ENCODE measurements around the gene SLC25A3.

The SLC25A3 gene

GRCh38 chr12:98582093-98582492, 11.4 kb upstream of the SLC25A3 start:
- Histone ChIP-seq H3K9me3 (ENCODE audit: control insufficient read depth, insufficient read depth, low read depth, low read length) (no peaks in the 10 kb centered on the region), H3K4me3 (ENCODE audit: low read depth, low read length) (no peak overlapping the region), H3K36me3 (ENCODE audit: control insufficient read depth in 2 of 2, insufficient read depth in 1 of 2, low read length in 2 of 2) (no peaks in the 10 kb centered on the region), H3K27ac (ENCODE audit: extremely low read depth, low read depth, low read length) (no peak overlapping the region), H3K4me1 (ENCODE audit: control insufficient read depth, insufficient read depth, low read length) (0 out of 2 replicates have a peak, but pooled peaks cover 6% of the 10 kb centered on the region)
- ChIA-PET POLR2A (no interaction called here), CTCF (no interaction called here)
- TF ChIP-seq, protein P1, sequence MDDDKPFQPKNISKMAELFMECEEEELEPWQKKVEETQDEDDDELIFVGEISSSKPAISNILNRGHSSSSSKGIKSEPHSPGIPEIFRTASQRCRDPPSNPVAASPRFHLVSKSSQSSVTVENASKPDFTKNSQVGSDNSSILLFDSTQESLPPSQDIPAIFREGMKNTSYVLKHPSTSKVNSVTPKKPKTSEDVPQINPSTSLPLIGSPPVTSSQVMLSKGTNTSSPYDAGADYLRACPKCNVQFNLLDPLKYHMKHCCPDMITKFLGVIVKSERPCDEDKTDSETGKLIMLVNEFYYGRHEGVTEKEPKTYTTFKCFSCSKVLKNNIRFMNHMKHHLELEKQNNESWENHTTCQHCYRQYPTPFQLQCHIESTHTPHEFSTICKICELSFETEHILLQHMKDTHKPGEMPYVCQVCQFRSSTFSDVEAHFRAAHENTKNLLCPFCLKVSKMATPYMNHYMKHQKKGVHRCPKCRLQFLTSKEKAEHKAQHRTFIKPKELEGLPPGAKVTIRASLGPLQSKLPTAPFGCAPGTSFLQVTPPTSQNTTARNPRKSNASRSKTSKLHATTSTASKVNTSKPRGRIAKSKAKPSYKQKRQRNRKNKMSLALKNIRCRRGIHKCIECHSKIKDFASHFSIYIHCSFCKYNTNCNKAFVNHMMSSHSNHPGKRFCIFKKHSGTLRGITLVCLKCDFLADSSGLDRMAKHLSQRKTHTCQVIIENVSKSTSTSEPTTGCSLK (tag by site-specific recombination; IDR thresholded peaks at IDR 0.05) = no peak
- no peak for TF ChIP-seq ZBTB21 (tag by site-specific recombination; IDR thresholded peaks at IDR 0.05)
- TF ChIP-seq ZNF423 (tag by site-specific recombination; IDR thresholded peaks at IDR 0.05) = no peak
- TF ChIP-seq ZNF184 (tag by site-specific recombination; IDR thresholded peaks at IDR 0.05) = no peak
- TF ChIP-seq ZNF549 (tag by site-specific recombination; IDR thresholded peaks at IDR 0.05) = no peak
- TF ChIP-seq, protein P2, sequence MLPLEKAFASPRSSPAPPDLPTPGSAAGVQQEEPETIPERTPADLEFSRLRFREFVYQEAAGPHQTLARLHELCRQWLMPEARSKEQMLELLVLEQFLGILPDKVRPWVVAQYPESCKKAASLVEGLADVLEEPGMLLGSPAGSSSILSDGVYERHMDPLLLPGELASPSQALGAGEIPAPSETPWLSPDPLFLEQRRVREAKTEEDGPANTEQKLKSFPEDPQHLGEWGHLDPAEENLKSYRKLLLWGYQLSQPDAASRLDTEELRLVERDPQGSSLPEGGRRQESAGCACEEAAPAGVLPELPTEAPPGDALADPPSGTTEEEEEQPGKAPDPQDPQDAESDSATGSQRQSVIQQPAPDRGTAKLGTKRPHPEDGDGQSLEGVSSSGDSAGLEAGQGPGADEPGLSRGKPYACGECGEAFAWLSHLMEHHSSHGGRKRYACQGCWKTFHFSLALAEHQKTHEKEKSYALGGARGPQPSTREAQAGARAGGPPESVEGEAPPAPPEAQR (tag by site-specific recombination; IDR thresholded peaks at IDR 0.05) = no peak
- no peak for TF ChIP-seq ZNF2 (tag by site-specific recombination; IDR thresholded peaks at IDR 0.05)
- TF ChIP-seq BCL11B (tag by site-specific recombination; IDR thresholded peaks at IDR 0.05; ENCODE audit: low read depth) = no peak
- no peak for TF ChIP-seq ZNF843 (tag by site-specific recombination; IDR thresholded peaks at IDR 0.05)
- TF ChIP-seq ZNF544 (tag by site-specific recombination; IDR thresholded peaks at IDR 0.05) = no peak
- TF ChIP-seq, protein P3, sequence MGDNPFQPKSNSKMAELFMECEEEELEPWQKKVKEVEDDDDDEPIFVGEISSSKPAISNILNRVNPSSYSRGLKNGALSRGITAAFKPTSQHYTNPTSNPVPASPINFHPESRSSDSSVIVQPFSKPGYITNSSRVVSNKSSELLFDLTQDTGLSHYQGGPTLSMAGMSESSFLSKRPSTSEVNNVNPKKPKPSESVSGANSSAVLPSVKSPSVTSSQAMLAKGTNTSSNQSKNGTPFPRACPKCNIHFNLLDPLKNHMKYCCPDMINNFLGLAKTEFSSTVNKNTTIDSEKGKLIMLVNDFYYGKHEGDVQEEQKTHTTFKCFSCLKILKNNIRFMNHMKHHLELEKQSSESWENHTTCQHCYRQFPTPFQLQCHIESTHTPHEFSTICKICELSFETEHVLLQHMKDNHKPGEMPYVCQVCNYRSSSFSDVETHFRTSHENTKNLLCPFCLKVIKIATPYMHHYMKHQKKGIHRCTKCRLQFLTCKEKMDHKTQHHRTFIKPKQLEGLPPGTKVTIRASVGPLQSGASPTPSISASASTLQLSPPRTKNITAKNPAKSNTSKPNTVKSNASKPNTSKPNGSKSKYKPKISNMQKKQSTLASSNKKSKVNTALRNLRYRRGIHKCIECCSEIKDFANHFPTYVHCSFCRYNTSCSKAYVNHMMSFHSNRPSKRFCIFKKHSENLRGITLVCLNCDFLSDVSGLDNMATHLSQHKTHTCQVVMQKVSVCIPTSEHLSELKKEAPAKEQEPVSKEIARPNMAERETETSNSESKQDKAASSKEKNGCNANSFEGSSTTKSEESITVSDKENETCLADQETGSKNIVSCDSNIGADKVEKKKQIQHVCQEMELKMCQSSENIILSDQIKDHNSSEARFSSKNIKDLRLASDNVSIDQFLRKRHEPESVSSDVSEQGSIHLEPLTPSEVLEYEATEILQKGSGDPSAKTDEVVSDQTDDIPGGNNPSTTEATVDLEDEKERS (tag by site-specific recombination; IDR thresholded peaks at IDR 0.05) = no peak
- TF ChIP-seq ZNF561 (tag by site-specific recombination; IDR thresholded peaks at IDR 0.05; ENCODE audit: borderline replicate concordance) = no peak
- TF ChIP-seq, protein P4, sequence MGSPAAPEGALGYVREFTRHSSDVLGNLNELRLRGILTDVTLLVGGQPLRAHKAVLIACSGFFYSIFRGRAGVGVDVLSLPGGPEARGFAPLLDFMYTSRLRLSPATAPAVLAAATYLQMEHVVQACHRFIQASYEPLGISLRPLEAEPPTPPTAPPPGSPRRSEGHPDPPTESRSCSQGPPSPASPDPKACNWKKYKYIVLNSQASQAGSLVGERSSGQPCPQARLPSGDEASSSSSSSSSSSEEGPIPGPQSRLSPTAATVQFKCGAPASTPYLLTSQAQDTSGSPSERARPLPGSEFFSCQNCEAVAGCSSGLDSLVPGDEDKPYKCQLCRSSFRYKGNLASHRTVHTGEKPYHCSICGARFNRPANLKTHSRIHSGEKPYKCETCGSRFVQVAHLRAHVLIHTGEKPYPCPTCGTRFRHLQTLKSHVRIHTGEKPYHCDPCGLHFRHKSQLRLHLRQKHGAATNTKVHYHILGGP (tag by site-specific recombination; IDR thresholded peaks at IDR 0.05) = no peak
- TF ChIP-seq, protein P5, sequence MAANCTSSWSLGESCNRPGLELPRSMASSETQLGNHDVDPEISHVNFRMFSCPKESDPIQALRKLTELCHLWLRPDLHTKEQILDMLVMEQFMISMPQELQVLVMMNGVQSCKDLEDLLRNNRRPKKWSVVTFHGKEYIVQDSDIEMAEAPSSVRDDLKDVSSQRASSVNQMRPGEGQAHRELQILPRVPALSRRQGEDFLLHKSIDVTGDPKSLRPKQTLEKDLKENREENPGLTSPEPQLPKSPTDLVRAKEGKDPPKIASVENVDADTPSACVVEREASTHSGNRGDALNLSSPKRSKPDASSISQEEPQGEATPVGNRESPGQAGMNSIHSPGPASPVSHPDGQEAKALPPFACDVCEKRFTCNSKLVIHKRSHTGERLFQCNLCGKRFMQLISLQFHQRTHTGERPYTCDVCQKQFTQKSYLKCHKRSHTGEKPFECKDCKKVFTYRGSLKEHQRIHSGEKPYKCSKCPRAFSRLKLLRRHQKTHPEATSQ (tag by site-specific recombination; IDR thresholded peaks at IDR 0.05) = no peak
- no peak for TF ChIP-seq ZNF623 (tag by site-specific recombination; IDR thresholded peaks at IDR 0.05)
- TF ChIP-seq ZNF473 (tag by site-specific recombination; IDR thresholded peaks at IDR 0.05) = no peak
- TF ChIP-seq ZNF791 (tag by site-specific recombination; IDR thresholded peaks at IDR 0.05) = no peak
- no peak for TF ChIP-seq ZIC2 (tag by site-specific recombination; IDR thresholded peaks at IDR 0.05)

All from HEK293 (cell line).